Gastroesophageal sphincter (tissue), 3 donors: ENCODE data around the gene ADAM19.

ENCODE experiments used
- EP300 ChIP-seq: sonication (generic); formaldehyde crosslinking; IDR thresholded peaks from one replicate; pipeline ENCODE4 v1.6.1; 2017; ENCODE audit warnings: antibody characterized with exemption, mild to moderate bottlenecking
- POLR2AphosphoS5 ChIP-seq: sonication (generic); formaldehyde crosslinking; IDR thresholded peaks from one replicate; pipeline ENCODE4 v1.6.1; 2017; ENCODE audit warnings: antibody characterized with exemption
- TF ChIP-seq, protein P1 (sequence below), 4 experiments: fragments of 200-600 bp in 2 of 4; fragments of 450-650 bp in 2 of 4; sonication (generic) in 1 of 4; IDR thresholded peaks; one replicate each; pipeline ENCODE4 v1.5.1; 2017 to 2019; ENCODE audit warnings: antibody characterized with exemption in 4 of 4, mild to moderate bottlenecking in 2 of 4, moderate library complexity in 2 of 4

DNA sequence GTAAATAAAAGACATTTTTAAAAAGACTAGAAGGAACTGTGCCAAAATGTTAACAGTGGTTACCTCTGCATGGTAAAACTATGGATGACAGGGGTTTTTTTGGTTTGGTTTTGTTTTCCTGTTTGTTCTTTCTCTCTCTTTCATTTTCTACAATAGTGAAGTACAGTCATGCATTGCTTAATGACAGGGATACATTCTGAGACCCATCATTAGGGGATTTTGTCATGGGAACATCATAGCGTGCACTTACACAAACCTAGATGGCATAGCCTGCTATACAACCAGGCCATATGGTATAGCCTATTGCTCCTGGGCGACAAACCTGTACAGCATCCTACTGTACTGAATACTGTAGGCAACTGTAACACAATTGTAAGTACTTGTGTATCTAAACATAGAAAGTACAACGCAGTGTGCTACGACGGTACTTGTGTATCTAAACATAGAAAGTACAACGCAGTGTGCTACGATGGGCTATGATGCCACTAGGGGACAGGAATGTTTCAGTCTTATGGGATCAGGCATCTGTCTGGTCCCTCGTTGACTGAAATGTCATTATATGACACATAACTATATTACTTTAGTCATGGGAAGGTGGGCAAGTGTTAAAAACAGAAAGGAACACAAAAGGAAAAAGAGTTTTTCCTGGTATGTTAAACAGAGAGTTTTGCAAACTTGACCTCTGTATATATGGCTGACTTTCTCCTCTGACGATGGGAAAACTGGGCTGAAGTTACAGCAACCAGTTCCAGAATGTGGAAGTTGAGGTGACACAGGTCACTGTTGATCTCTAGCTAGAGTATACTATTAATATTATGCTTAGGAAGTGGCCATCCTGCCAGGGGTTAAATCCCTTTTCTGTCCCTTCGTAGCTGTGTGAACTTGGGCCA lies 7.4 kb upstream of the ADAM19 start:
- TF ChIP-seq, protein P1, sequence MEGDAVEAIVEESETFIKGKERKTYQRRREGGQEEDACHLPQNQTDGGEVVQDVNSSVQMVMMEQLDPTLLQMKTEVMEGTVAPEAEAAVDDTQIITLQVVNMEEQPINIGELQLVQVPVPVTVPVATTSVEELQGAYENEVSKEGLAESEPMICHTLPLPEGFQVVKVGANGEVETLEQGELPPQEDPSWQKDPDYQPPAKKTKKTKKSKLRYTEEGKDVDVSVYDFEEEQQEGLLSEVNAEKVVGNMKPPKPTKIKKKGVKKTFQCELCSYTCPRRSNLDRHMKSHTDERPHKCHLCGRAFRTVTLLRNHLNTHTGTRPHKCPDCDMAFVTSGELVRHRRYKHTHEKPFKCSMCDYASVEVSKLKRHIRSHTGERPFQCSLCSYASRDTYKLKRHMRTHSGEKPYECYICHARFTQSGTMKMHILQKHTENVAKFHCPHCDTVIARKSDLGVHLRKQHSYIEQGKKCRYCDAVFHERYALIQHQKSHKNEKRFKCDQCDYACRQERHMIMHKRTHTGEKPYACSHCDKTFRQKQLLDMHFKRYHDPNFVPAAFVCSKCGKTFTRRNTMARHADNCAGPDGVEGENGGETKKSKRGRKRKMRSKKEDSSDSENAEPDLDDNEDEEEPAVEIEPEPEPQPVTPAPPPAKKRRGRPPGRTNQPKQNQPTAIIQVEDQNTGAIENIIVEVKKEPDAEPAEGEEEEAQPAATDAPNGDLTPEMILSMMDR (IDR thresholded peaks at IDR 0.05) = no peak
- TF ChIP-seq EP300 (no peak), POLR2AphosphoS5 (no peak)
